KMS-11 (cell line): ENCODE data around the gene MLN.

Experiments used
- H2AFZ ChIP-seq: fragments of 200-600 bp; sonication (generic); 2 replicates; pipeline ENCODE4 v1.6.1; 2016; ENCODE audit warnings: antibody characterized with exemption, mixed run types, low read depth
- H3K27ac ChIP-seq: fragments of 200-600 bp; sonication (generic); 2 replicates; pipeline ENCODE4 v1.6.1; 2016; ENCODE audit warnings: mild to moderate bottlenecking, mixed run types
- H3K27me3 ChIP-seq: fragments of 200-600 bp; sonication (generic); 2 replicates; pipeline ENCODE4 v1.6.1; 2017; ENCODE audit warnings: mild to moderate bottlenecking, low read depth, mixed run types, moderate library complexity; ENCODE audit not compliant: insufficient read depth
- H3K36me3 ChIP-seq: fragments of 200-600 bp; sonication (generic); 2 replicates; pipeline ENCODE4 v1.6.1; 2017; ENCODE audit warnings: mild to moderate bottlenecking, mixed run types; ENCODE audit not compliant: insufficient read depth
- H3K4me1 ChIP-seq: fragments of 200-600 bp; sonication (generic); 2 replicates; pipeline ENCODE4 v1.6.1; 2016; ENCODE audit warnings: mild to moderate bottlenecking, low read depth, mixed run types; ENCODE audit not compliant: poor library complexity, severe bottlenecking
- H3K4me2 ChIP-seq: fragments of 200-600 bp; sonication (generic); 2 replicates; pipeline ENCODE4 v1.7.0; 2016; ENCODE audit warnings: mild to moderate bottlenecking, mixed run types
- H3K4me3 ChIP-seq: fragments of 200-600 bp; sonication (generic); IDR thresholded peaks from 2 replicates; pipeline ENCODE4 v1.6.1; 2017; ENCODE audit warnings: low read depth, low read length, mixed read lengths; ENCODE audit not compliant: insufficient read depth
- H3K79me2 ChIP-seq: fragments of 200-600 bp; sonication (generic); 2 replicates; pipeline ENCODE4 v1.6.1; 2016; ENCODE audit warnings: low read depth, mixed run types; ENCODE audit not compliant: insufficient read depth
- H3K9ac ChIP-seq: fragments of 200-600 bp; sonication (generic); 2 replicates; pipeline ENCODE4 v1.6.1; 2016; ENCODE audit warnings: mild to moderate bottlenecking, mixed run types
- H4K20me1 ChIP-seq: fragments of 200-600 bp; sonication (generic); 2 replicates; pipeline ENCODE4 v1.6.1; 2016; ENCODE audit warnings: mild to moderate bottlenecking, mixed run types; ENCODE audit not compliant: insufficient read depth
- CTCF ChIP-seq: fragments of 200-600 bp; sonication (generic); conservative IDR thresholded peaks from 2 replicates; pipeline ENCODE4 v1.6.1; 2017; ENCODE audit warnings: low read depth, mild to moderate bottlenecking, antibody characterized with exemption, low read length, moderate library complexity, mixed read lengths

MLN gene

GRCh38 chr6:33782561-33782960 lies 21.2 kb downstream of the MLN start:
- Histone ChIP-seq H3K4me3 (no peak overlapping the region), H2AFZ (no peak overlapping the region), H4K20me1 (no peaks in the 10 kb centered on the region), H3K27me3 (no peaks in the 10 kb centered on the region), H3K4me2 (no peak overlapping the region), H3K9ac (no peak overlapping the region), H3K4me1 (peaks cover 9% of the 10 kb centered on the region), H3K27ac (no peak overlapping the region), H3K79me2 (peaks cover 9% of the 10 kb centered on the region; the same call in 1 of the 2 replicates), H3K36me3 (no peaks in the 10 kb centered on the region)
- TF ChIP-seq CTCF = no peak

GRCh38 chr6:33781131-33781975 lies 22.4 kb downstream of the MLN start:
- H3K27ac ChIP-seq = no peak overlapping the region
- H2AFZ ChIP-seq = no peak overlapping the region
- no peak overlapping the region for H3K9ac ChIP-seq

GRCh38 chr6:33779895-33780294 lies 23.9 kb downstream of the MLN start:
- H3K4me1 ChIP-seq = no peaks in the 10 kb centered on the region
- H4K20me1 ChIP-seq = no peaks in the 10 kb centered on the region
- H2AFZ ChIP-seq = no peak overlapping the region
- H3K27me3 ChIP-seq = no peaks in the 10 kb centered on the region
- H3K27ac ChIP-seq = no peak overlapping the region
- H3K36me3 ChIP-seq = no peaks in the 10 kb centered on the region
- no peaks in the 10 kb centered on the region for H3K79me2 ChIP-seq
- TF ChIP-seq CTCF = no peak
- H3K4me3 ChIP-seq = no peak overlapping the region
- no peak overlapping the region for H3K9ac ChIP-seq
- no peak overlapping the region for H3K4me2 ChIP-seq

More at GRCh38 chr6:33781131-33781975, 22.4 kb downstream of the MLN start:
- Histone ChIP-seq H4K20me1 (no peaks in the 10 kb centered on the region), H3K4me3 (no peak overlapping the region), H3K27me3 (no peaks in the 10 kb centered on the region), H3K4me2 (no peak overlapping the region), H3K36me3 (no peaks in the 10 kb centered on the region), H3K79me2 (no peaks in the 10 kb centered on the region; the same call in 1 of the 2 replicates), H3K4me1 (no peaks in the 10 kb centered on the region)
- TF ChIP-seq CTCF = no peak

DNA sequence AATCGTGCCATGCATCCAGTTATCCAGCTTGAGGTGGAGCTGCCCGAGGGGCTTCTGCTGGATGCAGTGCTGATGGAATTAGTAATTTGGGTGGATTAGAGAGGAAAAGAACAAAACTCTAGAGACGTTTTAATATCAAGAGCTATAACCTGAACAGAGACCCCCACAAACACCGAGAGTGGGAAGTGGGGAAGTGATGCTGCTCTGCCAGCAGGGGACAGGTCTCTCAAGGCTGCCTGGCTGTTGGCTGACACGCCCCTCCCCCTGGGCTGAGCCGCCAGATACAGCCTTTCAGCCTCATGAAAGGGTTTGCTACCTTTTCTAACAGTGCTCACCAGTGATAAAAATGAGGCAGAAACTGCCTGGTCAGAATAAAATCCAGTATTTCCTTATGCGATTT lies 24.5 kb downstream of the MLN start:
- H3K9ac ChIP-seq = no peak overlapping the region
- H3K27ac ChIP-seq = no peak overlapping the region
- H3K4me2 ChIP-seq = no peak overlapping the region
- no peaks in the 10 kb centered on the region for H3K36me3 ChIP-seq
- no peaks in the 10 kb centered on the region for H3K4me1 ChIP-seq
- H3K4me3 ChIP-seq = no peak overlapping the region
- H2AFZ ChIP-seq = no peak overlapping the region
- H4K20me1 ChIP-seq = no peaks in the 10 kb centered on the region
- no peaks in the 10 kb centered on the region for H3K27me3 ChIP-seq
- no peak for TF ChIP-seq CTCF
- H3K79me2 ChIP-seq = no peaks in the 10 kb centered on the region
